NT2/D1 (cell line): ENCODE measurements around the gene VPS8.

ENCODE experiments used
- DNase-seq: peaks from one replicate; pipeline ENCODE4 v3.0.0-alpha.2; 2011; ENCODE audit warnings: low read depth, low spot score
- H3K27me3 ChIP-seq: 2 replicates; pipeline ENCODE4 v1.6.0; 2011; ENCODE audit warnings: mild to moderate bottlenecking; ENCODE audit not compliant: insufficient read length, insufficient read depth
- H3K36me3 ChIP-seq: 2 replicates; pipeline ENCODE4 v1.6.1; 2011; ENCODE audit warnings: mild to moderate bottlenecking, low read length, mixed read lengths; ENCODE audit not compliant: insufficient read depth, insufficient read length
- H3K4me1 ChIP-seq: 2 replicates; pipeline ENCODE4 v1.5.1; 2011; ENCODE audit not compliant: insufficient read depth, insufficient read length
- H3K4me3 ChIP-seq: 2 replicates; pipeline ENCODE4 v1.5.1; 2011; ENCODE audit warnings: low read depth; ENCODE audit not compliant: insufficient read length
- H3K9ac ChIP-seq: 2 replicates; pipeline ENCODE4 v1.6.0; 2011; ENCODE audit warnings: low read depth; ENCODE audit not compliant: insufficient read length
- H3K9me3 ChIP-seq: 2 replicates; pipeline ENCODE4 v1.5.1; 2011; ENCODE audit warnings: mild to moderate bottlenecking, low read length; ENCODE audit not compliant: insufficient read depth
- SUZ12 ChIP-seq: IDR thresholded peaks from 2 replicates; pipeline ENCODE4 v1.6.1; 2011; ENCODE audit not compliant: insufficient read length, insufficient read depth; ENCODE audit errors: extremely low read depth
- YY1 ChIP-seq: IDR thresholded peaks from 2 replicates; pipeline ENCODE4 v1.6.1; 2011; ENCODE audit not compliant: insufficient read length, insufficient read depth
- ZNF274 ChIP-seq: IDR thresholded peaks from 2 replicates; pipeline ENCODE4 v1.6.1; 2011; ENCODE audit warnings: mild to moderate bottlenecking, low read depth, low read length

VPS8 gene

DNA sequence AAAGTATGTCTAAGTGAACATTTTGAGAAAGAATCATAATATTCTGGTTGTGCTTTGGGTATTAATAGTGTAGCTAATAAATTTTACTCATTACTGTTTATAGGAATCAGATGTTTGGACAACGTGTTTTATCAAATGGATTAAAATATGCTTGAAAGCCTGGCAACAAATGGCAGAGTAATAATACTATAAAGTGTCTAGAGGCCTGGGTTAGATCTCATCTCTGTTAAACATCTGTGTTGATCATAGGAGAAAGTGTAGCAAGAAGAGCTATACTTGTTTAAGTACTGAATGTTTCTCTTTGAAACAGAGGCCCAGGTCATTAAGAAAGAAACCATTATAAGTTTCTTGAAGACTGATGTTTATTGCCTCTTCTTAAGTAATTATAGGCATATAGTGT lies 30.5 kb downstream of the VPS8 start:
- DNase-seq: no peak
- no peak for TF ChIP-seq SUZ12
- no peak for TF ChIP-seq YY1
- no peak for TF ChIP-seq ZNF274
- Histone ChIP-seq H3K27me3 (no peaks in the 10 kb centered on the region), H3K4me1 (no peaks in the 10 kb centered on the region), H3K9ac (no peak overlapping the region), H3K9me3 (no peaks in the 10 kb centered on the region), H3K4me3 (no peak overlapping the region), H3K36me3 (peaks cover 3% of the 10 kb centered on the region)

GRCh38 chr3:184845819-184846218 lies 33.9 kb downstream of the VPS8 start:
- no peak for DNase-seq
- no peaks in the 10 kb centered on the region for H3K27me3 ChIP-seq

GRCh38 chr3:184846496-184846895 lies 34.5 kb downstream of the VPS8 start:
- TF ChIP-seq SUZ12: no peak
- TF ChIP-seq YY1: no peak
- TF ChIP-seq ZNF274: no peak
- Histone ChIP-seq H3K36me3 (peaks cover 4% of the 10 kb centered on the region), H3K4me3 (no peak overlapping the region), H3K4me1 (no peaks in the 10 kb centered on the region), H3K9ac (no peak overlapping the region), H3K9me3 (no peaks in the 10 kb centered on the region), H3K27me3 (no peaks in the 10 kb centered on the region)
- no peak for DNase-seq

More at GRCh38 chr3:184845819-184846218, 33.9 kb downstream of the VPS8 start:
- Histone ChIP-seq H3K4me1 (no peaks in the 10 kb centered on the region), H3K9me3 (no peaks in the 10 kb centered on the region), H3K36me3 (peaks cover 4% of the 10 kb centered on the region), H3K9ac (no peak overlapping the region), H3K4me3 (no peak overlapping the region)
- TF ChIP-seq YY1 (no peak), SUZ12 (no peak)

GRCh38 chr3:184848934-184849333 lies 37.0 kb downstream of the VPS8 start:
- TF ChIP-seq ZNF274 (no peak), YY1 (no peak), SUZ12 (no peak)
- Histone ChIP-seq H3K4me3 (no peak overlapping the region), H3K36me3 (peaks cover 11% of the 10 kb centered on the region), H3K9me3 (no peaks in the 10 kb centered on the region), H3K4me1 (no peaks in the 10 kb centered on the region), H3K9ac (no peak overlapping the region), H3K27me3 (no peaks in the 10 kb centered on the region)
- DNase-seq: no peak

DNA sequence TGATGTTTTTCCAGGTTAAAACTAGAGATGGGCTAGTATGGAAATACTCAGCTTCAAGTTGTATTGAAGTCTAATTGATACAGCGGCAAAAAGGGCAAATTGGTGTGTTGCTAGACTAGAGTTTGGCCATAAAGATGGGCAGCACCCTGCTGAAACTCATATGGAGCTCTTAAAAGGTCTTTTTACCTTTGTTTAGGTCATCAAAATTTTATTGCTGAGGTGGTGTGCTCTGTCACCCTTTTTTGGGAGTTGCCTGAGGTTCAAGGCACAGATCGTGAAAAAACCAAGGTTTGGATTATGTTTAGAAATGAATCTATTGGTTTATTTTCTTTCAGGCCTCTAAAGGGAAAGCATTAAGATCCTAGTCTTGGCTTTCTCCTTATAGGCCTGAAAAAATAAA lies 38.2 kb downstream of the VPS8 start:
- no peak for TF ChIP-seq ZNF274
- no peak for TF ChIP-seq YY1
- TF ChIP-seq SUZ12: no peak
- Histone ChIP-seq H3K4me3 (no peak overlapping the region), H3K27me3 (no peaks in the 10 kb centered on the region), H3K9ac (no peak overlapping the region), H3K9me3 (no peaks in the 10 kb centered on the region), H3K36me3 (peaks cover 18% of the 10 kb centered on the region), H3K4me1 (no peaks in the 10 kb centered on the region)
- DNase-seq: no peak

DNA sequence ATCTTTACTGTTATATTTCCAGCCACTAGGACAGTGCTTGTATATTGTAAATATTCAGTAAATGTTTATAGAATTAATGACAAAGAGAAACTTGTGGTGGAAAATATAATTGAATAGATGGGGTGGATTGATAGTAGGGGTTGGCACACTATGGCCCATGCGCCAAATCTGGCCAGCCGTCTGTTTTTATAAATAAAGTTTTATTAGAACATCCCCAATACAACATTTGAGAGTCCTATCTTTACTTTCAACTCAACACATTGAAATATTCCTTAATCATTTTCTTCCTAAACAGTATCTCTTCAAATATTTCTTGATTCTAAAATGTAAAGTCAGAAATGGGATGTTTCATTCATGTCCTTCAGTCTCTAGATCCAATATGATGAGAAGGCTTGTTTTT lies 45.1 kb downstream of the VPS8 start:
- H3K4me1 ChIP-seq: no peaks in the 10 kb centered on the region
- H3K9ac ChIP-seq: no peak overlapping the region
- DNase-seq: no peak
- peaks cover 40% of the 10 kb centered on the region for H3K36me3 ChIP-seq
- TF ChIP-seq SUZ12 (no peak), YY1 (no peak), ZNF274 (no peak)
- no peaks in the 10 kb centered on the region for H3K9me3 ChIP-seq
- H3K27me3 ChIP-seq: no peaks in the 10 kb centered on the region
- no peak overlapping the region for H3K4me3 ChIP-seq

- no peak for DNase-seq
- H3K9me3 ChIP-seq: no peaks in the 10 kb centered on the region
- TF ChIP-seq YY1 (no peak), SUZ12 (no peak), ZNF274 (no peak)
- peaks cover 20% of the 10 kb centered on the region for H3K36me3 ChIP-seq
- H3K4me3 ChIP-seq: no peak overlapping the region
- H3K27me3 ChIP-seq: no peaks in the 10 kb centered on the region
- no peak overlapping the region for H3K9ac ChIP-seq
- no peaks in the 10 kb centered on the region for H3K4me1 ChIP-seq
Observed at GRCh38 chr3:184864000-184864399, 52.0 kb downstream of the VPS8 start.

- no peak overlapping the region for H3K9ac ChIP-seq
- no peak overlapping the region for H3K4me3 ChIP-seq
- H3K27me3 ChIP-seq: no peaks in the 10 kb centered on the region
- DNase-seq: no peak
- no peaks in the 10 kb centered on the region for H3K9me3 ChIP-seq
- no peak for TF ChIP-seq SUZ12
- no peak for TF ChIP-seq ZNF274
- TF ChIP-seq YY1: no peak
- H3K4me1 ChIP-seq: no peaks in the 10 kb centered on the region
- H3K36me3 ChIP-seq: peaks cover 20% of the 10 kb centered on the region
Observed at GRCh38 chr3:184868477-184868876, 56.5 kb downstream of the VPS8 start.
